Fibroblast of peridontal ligament (primary cell): ENCODE data around the gene SKP2.
"Not testable (repeated sequence)": the region's sequence is repeated elsewhere in the genome, so short reads cannot be mapped to it uniquely, and the experiment has no call there.

Experiments
- DNase-seq: peaks from one replicate; pipeline ENCODE4 v3.0.0-alpha.2; 2010; ENCODE audit errors: extremely low read depth

The SKP2 gene

DNA sequence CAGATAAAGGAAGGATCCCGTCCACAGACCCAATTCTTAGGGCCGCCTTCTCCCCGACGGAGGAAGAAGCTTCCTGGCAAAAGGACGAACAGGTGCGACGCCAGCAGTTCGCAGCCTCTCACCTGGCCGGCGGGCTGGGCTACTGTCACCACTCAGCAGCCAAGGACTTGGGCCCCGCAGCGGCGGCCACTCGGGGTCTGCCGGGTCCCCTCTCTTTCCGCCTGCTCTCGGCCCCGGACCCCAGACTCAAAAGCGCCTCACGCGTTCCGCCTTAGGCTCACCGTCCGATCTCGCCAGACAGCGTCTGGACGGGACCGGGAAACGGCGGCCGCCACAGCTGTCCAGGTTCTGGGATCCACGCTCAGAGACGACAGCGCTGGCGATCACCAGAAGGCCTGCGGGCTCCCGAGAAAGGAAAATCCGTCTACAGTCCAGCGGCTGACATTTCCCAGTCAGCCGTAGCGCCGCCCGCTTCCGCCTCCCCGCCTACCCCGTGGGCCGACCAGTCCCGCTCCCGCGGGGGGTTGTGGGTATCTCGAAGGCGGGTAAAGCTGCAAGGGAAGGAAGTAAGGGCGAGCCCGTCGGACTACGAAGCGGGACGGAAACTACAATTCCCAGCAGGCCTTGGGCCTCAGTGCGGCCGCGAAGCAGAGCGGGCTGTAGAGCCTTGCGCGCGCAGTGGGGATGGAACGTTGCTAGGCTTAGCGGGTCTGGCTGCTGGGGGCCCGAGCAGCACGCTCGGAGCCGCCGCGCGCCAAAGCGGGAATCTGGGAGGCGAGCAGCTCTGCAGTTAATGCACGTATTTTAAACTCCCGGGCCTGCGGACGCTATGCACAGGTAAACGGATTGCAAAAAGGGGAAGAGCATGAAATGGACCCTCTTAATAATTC is at the start of gene SKP2, which contains the start of gene LMBRD2:
Gene SKP2 (plus strand): TSS at position 678 of the 890 bp plus-strand sequence. CDS start 152 bp downstream, at position 830.
Gene LMBRD2 (minus strand): TSS at position 454 of the 890 bp plus-strand sequence. CDS start 8,538 bp downstream, outside the sequence.
- DNase-seq = peak; percentile 97

DNA sequence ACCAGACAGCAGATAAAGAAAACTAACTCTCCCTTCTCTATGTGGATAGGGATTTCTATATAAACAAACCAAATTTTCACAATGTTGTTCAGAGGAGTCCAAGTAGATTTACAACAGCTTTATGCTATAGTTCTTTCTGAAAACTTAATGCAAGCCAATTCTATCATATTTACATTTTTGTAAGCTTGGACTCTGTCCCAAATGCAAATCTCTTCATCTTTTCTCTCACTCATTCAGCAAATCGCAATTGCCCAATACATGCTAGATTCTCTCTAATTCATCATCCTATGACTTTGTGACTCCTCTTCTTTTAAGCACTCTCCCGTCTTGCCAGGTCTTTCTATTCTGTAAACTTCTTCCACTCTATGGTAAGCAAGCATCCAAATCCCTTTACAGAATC is 46.1 kb upstream of the SKP2 start:
- no peak for DNase-seq

DNA sequence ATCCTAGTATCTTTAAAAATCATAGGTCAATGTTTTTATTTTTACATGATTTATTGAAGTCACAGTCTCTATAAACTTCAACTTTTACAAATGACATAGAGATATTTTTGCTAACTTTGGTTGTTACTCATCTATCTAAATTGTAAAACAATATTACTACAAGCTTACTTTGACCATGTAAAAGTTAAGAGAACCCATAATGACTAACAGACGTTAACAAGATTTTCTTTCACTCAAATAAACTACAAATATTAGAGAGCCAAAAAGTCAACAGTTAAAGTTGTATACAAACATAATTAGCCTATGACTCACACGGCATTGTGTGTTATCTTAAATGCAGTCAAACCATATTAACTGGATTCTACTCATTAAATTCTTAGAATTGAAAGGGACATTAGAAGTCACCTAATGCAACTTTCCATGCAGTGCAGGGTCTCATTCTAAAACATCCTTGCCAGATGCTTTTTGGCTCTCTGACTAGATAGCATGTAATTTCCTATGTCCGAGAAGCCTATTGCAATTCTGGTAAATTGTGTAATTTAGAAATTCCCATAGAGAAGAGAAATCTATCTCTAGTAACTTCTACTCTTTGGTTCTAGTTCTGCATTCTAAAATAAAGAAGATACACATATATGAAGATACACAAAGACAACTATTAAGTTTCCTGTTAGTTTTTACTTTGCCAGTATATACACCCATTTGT is 43.0 kb upstream of the SKP2 start:
- DNase-seq = peak; percentile 25

DNA sequence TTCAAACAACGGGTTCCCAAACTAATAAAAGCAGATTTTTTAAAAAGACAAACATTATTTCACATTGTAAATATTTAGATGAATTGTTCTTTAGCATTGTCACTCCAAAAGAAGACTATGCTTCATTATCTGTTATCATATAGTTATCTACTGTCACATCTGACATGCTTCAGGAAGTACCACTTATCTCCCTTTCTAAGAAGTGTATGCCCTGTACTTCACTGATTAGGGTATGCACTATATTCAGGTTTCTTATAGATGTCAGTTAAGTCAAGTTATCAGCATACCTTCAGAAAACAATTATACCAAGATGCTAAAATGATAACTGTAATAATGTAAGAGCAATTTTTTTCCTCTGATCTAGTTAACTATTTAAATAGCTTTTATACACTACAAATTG is 40.7 kb upstream of the SKP2 start:
- DNase-seq = no peak

DNA sequence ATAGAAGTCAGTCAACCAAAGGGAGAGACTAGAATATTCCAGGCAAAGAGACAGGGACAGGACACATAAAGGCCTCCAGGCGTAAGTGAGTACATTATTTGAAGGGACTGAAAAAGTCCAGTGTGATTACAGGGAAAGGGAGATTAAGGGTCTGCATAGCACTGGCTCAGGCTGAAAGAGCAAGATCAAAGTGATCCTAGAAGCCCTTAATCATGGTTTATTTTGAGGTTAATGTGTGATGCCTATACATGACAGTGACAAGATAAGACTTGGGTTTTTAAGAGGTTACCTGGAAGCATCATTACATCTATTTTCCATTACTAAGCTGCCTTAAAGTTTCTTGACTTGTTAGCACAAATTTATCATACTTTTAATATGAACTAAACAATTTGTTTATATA is 26.0 kb upstream of the SKP2 start:
- DNase-seq = no peak

DNA sequence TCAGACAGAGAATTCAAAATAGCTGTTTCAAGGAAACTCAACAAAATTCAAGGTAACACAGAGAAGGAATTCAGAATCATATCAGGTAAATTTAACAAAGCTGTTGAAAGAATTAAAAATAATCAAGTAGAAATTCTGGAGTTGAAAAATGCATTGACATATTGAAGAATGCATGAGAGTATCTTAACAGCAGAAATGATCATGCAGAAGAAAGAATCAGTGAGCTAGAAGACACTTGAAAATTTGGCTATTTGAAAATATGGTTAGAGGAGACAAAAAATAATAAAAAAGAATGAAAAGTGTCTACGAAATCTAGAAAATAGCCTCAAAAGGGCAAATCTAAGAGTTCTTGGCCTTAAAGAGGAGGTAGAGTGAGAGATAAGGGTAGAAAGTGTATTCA is 23.1 kb upstream of the SKP2 start:
- no peak for DNase-seq

DNA sequence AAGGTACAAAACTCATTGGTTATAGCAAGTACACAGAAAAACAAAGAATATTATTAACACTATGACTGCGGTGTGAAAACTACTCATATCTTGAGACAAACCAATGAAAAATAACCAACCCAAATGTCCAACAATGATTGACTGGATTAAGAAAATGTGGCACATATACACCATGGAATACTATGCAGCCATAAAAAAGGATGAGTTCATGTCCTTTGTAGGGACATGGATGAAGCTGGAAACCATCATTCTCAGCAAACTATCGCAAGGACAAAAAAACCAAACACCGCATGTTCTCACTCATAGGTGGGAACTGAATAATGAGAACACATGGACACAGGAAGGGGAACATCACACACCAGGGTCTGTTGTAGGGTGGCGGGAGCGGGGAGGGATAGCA is 22.2 kb upstream of the SKP2 start:
- not testable (repeated sequence) for DNase-seq

DNA sequence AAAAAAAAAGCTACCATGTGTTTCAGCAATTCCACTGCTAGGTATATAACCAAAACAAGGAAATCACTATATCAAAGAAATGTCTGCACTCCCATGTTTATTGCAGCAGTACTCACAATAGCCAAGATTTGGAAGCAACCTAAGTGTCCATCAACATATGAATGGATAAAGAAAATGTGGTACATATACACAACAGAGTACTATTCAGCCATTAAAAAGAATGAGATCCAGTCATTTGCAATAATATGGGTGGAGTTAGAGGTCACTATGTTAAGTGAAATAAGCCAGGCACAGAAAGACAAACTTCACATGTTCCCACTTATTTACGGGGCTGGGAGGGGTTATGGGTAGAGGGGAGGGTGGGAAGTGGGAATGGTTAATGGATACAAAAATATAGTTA is 18.9 kb upstream of the SKP2 start:
- not testable (repeated sequence) for DNase-seq

DNA sequence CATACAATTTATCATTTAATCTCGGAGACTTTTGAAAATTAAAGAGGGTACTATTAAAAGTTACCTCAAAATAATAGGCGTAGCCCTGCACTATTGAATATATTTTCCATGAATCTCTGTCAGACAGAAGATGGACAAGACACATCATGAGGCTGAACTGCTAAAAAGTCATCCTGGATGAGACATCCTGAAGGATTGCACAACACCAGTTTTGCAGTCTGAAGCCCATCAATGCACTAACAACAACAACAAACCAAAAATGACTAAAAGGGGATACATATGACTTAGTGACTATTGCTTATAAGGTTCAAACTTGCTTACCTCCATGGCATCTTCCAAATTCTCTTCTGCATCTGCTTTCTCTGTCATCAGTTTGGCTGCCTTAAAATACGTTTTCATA is 15.9 kb upstream of the SKP2 start:
- no peak for DNase-seq

DNA sequence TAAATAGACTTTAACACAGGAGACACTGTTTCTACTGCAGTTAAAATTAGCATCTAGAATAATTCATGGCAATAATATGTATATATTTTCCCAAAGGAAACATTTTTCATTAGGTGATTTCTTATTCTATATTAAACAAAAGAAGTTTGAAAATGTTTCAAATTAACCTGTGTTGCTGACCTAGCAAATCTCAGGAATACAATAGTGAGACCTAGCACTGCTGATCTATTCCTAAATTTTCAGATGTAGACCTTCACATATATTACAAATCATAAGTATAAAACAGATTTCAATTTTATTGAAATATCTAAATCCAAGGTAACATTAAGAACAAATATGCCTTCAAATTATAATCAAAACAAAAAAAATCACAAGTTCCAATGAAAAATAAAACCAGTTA is 15.3 kb upstream of the SKP2 start:
- no peak for DNase-seq

DNA sequence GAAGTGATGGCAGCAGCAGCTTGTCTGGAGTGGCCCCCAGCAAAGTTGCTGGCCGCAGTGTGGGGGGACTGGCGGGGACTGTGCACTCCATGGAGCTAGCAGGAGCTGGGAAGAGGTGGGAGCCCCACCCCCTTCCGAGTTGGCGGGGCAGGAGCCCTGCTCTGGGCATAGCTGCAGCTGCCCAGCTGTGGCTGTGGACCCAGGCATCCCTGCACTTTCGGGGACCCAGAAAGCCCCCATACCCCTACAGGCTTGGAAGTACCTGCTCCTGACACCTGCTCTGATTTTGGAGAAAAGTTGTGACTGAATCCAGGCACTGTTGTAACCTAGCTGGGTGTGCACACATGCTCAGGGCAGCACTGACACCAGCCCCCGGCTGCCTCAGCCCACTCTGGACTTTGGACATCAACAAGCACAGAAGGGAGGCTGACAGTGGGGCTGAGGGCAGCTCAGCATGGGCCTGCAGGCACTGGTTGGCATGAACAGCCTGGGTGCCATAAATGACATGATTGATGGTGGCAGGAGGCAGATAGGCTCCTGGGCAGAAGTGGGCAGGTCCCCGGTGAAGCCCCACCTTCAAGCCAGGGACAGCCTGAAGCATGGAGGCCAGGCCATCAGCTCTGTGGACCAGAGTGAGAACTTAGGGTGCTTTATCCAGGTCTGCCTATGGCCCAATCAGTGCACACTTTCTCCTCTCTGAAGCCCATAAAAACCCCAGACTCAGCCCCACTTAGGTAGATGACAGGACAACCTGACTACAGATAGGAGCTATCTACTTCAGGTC is 12.8 kb upstream of the SKP2 start:
- no peak for DNase-seq

DNA sequence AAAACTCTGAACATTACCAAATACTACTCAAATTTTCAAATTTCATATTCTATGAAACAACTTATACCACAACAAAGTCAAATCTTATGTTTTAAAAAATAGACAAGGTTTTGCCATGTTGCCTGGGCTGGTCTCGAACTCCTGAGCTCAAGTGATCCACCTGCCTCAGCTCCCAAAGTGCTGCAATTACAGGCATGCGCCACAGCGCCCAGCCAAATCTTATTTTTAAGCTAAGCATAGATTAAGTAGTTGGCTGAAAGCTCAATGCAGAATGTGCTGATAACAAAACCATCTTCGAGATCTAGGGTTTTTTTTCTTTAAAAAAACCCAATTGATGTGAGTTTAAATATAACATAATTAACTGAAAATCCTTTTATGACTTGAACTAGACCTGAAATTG is 6.6 kb upstream of the SKP2 start:
- no peak for DNase-seq

DNA sequence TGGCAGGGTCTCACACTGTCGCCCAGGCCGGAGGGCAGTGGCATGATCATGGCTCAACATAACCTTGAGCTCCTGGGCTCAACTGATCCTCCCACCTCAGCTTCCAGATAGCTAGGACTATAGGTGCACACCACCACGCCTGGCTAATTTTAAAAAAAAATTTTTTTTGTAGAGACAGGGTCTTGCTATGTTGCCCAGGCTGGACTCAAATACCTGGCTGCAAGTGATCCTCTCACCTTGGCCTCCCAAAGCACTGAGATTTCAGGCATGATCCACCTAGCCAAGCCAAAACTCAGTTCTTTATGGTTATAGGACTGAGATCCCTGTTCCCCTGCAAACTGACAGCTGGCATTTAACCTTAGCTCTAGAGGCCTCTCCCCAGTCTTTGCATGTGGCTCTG is 5.5 kb upstream of the SKP2 start:
- no peak for DNase-seq

DNA sequence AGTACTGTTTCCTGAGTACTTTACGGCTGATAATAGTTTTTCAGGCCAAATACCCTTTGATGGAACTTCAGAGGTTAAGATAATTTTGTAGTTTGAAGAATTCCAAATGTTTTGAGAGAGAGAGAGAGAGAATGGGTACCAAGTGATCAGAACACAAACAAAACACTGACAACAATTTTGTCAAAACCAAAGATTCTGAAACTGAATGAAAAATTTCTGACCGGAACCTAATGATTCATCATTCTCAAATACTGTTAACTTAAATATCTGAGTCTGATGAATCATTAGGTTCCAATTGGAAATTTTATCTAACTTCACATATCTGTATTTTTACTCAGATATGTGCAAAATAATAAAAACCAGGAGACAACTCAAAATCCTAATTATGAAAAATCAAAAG is 4.2 kb upstream of the SKP2 start:
- no peak for DNase-seq

DNA sequence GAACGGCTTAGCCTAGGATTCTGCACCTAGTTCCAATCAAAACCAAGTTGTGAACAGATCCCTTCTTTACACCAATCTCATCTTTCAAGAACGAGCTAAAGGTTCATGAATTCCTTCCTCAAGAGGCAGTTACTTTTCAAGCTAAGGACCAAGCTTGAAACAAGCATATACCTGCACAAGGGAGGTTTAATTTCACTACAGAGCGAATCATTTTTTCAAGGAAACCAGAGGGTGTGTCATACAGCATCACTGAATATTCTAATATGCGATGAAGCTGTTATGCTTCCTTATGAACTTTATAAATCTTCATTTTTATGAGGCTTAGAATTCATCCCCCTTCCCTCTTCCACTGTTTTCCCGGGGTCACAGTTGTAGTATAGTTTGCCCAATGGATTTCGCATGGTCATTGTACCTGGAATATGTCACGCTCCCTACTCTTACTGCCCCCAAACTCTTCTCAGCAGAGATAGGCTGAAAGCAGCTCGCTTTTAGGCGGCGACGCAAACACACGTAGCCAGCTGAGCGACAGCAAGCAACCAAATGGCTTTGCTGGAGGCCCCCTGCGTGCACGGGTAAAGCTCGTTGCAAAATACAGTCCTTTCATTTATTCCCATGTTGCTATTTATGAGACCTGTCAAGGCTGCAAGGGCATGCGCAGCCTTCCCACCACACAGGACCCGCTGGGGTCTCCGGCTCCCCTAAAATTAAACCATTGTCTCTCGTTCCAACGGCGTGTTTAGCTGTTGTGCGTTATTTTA is 1.1 kb upstream of the SKP2 start:
- DNase-seq = peak; percentile 35

DNA sequence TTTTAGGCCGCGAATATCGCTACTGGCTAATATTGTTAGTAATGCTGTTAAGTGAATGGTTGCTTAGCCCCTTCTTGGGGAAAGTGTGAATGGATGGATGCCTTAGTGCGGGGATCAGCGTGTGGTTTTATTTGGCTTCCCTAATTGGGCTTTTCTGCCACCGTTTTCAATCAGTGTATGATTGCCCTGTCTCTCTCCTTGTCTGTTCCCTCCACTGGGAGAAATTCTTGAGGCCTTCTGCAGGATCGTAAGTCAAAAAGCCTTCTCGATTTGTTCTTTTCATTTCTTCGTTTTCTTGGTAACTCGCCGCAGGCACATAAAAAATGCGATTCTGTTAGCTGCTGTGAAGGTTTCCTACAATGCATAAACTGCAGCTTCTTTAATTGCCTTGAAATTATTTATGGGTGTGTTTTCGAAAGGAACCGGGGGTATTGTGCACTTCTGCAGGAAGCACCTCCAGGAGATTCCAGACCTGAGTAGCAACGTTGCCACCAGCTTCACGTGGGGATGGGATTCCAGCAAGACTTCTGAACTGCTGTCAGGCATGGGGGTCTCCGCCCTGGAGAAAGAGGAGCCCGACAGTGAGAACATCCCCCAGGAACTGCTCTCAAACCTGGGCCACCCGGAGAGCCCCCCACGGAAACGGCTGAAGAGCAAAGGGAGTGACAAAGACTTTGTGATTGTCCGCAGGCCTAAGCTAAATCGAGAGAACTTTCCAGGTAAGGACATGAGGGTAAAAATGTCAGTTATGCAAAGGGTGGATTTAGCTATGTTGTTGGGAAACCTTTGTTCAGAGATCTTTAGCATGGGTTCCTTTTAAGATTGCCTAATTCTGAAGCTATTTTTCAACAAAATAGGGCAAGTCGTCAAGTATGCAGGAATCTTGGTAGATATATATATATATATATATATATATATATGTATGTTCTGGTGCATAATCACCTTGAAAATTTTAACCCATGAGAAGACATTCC is 700 bp downstream of the SKP2 start:
- peak; percentile 44 for DNase-seq

DNA sequence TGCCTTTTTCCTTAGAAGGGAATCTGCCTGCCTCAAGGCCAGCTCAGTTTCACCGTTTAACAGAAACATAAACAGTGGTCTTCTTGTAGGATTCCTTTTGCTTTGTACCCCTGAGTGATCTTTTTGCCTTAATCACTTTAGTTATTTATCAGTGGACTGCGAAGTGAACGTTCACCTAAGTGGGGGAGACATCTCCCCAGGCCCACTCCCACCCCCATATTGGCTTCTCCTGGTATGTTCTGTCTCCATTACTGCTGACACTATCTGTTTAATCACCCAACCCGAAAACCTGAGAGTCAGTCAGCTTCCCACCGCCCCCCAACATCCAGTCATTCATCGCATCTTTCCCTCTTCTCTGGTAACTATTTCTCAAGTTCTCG is 1.4 kb downstream of the SKP2 start:
- no peak for DNase-seq

DNA sequence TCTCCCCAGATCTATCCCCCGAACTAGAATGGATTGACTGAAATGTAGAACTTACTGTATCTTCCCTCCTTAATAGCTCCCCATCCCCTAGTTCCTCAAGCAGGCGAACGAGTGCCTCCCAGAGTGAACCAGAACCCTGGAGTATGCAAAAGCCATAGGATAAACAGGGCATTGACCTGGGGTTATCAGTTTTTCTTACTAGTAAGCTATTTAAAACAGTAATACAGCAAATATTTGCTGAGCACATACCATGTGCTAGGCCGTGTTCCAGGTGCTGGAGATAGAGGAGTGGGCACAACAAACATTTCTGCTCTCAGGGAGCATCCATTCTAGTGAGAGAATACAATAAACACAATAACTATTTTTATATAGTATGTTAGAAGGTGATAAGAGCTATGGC is 1.8 kb downstream of the SKP2 start:
- DNase-seq = no peak

DNA sequence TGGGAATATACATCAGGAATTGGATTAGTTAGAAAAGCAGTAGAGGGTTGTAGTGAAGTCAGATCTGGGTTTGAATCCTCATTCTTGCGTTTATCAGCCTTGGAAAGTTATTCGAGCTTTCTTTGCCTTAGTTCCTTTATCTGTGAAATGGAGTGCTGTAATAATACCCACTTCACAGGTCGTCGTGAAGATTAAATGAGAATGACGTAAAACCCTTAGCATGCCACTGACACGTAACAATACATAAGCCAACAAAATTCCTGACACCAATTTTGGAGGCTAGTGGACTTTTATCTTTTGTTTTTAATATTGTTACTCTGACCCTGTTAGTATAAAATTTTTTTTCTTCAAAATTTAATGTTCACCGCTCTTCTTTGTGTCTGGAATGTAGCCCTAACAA is 3.4 kb downstream of the SKP2 start:
- DNase-seq = no peak

DNA sequence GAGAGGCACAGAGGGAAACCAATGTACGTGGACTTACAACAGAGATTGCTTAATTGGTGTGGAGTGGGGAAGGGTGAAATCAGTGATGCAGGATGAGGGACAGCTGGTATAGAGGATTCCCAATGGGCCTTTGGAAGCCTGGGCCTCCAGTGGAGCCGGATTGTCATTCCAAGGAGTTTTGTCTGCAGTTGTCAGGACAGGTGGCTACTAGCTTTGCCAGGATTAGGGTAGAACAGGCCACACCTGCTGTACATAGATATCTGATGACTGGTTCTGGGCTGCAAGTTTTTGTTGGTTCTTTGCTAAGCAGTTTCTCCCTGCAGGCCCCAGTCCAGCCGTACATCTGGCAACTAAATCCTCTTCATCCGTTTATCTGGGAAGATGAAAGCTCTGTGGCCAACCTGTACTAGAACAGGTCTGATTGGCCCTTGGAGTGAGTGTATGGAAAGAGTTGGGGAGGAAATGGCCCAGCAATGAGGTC is 4.2 kb downstream of the SKP2 start:
- no peak for DNase-seq
